GM12872 (cell line): ENCODE measurements around the gene GATA5.

Experiments
- CTCF ChIP-seq: IDR thresholded peaks from 3 replicates; pipeline ENCODE4 v1.5.1; 2011; ENCODE audit warnings: low read depth, mild to moderate bottlenecking, low read length, moderate library complexity; ENCODE audit not compliant: insufficient read depth

The GATA5 gene

GRCh38 chr20:62473717-62474603 lies 1.8 kb downstream of the GATA5 start:
- TF ChIP-seq CTCF = no peak

- TF ChIP-seq CTCF = no peak
Measured at GRCh38 chr20:62472941-62473585, 2.7 kb downstream of the GATA5 start.

DNA sequence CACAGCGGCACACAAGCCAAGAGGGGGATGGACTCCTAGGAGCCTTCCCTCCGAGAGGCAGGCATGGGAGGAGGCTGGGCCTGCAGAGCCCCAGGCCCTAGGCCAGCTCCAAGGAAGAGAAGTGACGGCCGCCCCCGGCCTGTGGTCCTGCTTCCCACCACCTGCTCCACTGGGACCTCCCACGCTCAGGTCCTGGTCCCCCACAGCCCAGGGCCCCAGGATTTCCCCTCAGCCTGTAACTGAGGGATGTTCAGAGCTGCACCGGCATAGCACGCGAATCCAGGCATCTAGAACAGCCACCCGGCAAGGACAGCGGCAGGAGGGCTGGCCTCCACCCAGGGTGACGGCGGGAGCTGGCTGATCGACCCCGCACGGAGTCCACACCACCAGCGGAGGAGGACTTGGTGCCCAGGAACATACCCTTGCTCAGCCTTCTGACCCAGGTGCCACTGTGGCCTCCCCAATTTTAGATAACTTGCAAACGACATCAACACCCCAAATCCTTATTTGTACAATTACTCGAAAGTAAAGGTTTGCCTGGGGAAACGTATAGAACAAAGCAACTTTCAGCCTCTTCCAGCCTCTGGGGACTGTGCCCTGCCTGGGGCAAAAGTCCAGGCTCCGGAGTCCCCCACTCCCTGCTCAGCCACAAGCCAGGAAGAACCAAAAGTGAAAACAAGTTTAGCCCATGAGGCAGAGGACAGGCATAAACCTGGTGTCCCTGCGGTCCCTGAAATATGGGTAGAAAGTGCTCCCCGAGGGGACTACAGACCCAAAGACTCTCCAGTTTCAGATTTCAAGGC lies 3.5 kb downstream of the GATA5 start:
- TF ChIP-seq CTCF = no peak

- no peak for TF ChIP-seq CTCF
Measured at GRCh38 chr20:62470459-62470858, 5.3 kb downstream of the GATA5 start.

- TF ChIP-seq CTCF = no peak
Measured at GRCh38 chr20:62470001-62470400, 5.8 kb downstream of the GATA5 start.

- no peak for TF ChIP-seq CTCF
Measured at GRCh38 chr20:62469352-62469751, 6.4 kb downstream of the GATA5 start.
